Activated CD8-positive, alpha-beta T cell treated with anti-CD3 and anti-CD28 coated beads for 36 hours (primary cell): ENCODE results near the gene PPM1B. TPM values are rescaled to one million over a fixed set of nuclear protein-coding genes. Genes with fewer than 3 reads are reported as not detected.
"Not testable (repeated sequence)": the region's sequence is repeated elsewhere in the genome, so short reads cannot be mapped to it uniquely, and the experiment has no call there.

Source experiments
- ATAC-seq: fragments of 200-7000 bp; cut with Tn5 transposase; one replicate; pipeline ENCODE4 v1.10.0; 2021; ENCODE audit warnings: mild to moderate bottlenecking, moderate library complexity
- CTCF ChIA-PET: fragments of 350-600 bp; sonication (Branson Sonifier 250); formaldehyde crosslinking; loops from one replicate; lab custom pipeline; 2021; ENCODE audit warnings: antibody characterized with exemption; lab: Charles Lee
- POLR2A ChIA-PET: fragments of 350-600 bp; sonication (Branson Sonifier 250); formaldehyde crosslinking; loops from one replicate; lab custom pipeline; 2021; ENCODE audit warnings: antibody characterized with exemption; lab: Charles Lee
- DNase-seq: peaks from one replicate; pipeline ENCODE4 v3.0.0-alpha.2; 2020
- H3K27ac Mint-ChIP-seq: one replicate; pipeline ENCODE4 v1.8.0; 2021; ENCODE audit warnings: mild to moderate bottlenecking, mixed read lengths
- H3K27me3 Mint-ChIP-seq: one replicate; pipeline ENCODE4 v1.8.0; 2021; ENCODE audit warnings: mixed read lengths
- H3K36me3 Mint-ChIP-seq: one replicate; pipeline ENCODE4 v1.8.0; 2021; ENCODE audit warnings: low read depth, mixed read lengths
- H3K4me1 Mint-ChIP-seq: one replicate; pipeline ENCODE4 v1.8.0; 2021; ENCODE audit warnings: low read depth, mixed read lengths
- H3K4me3 Mint-ChIP-seq: one replicate; pipeline ENCODE4 v1.8.0; 2021; ENCODE audit warnings: mild to moderate bottlenecking, moderate library complexity, mixed read lengths
- H3K9me3 Mint-ChIP-seq: one replicate; pipeline ENCODE4 v1.8.0; 2021; ENCODE audit warnings: mixed read lengths
- CTCF ChIP-seq: fragments of 200-600 bp; IDR thresholded peaks from one replicate; pipeline ENCODE4 v1.8.0; 2022; ENCODE audit warnings: antibody characterized with exemption, mild to moderate bottlenecking
- intact Hi-C: fragments of 100-400 bp; cut with micrococcal nuclease; formaldehyde crosslinking; loops from one replicate; pipeline ENCODE4 v1.10.0; 2022
- total RNA-seq, 2 experiments: library from RNA; stranded (reverse); gene quantifications; one replicate each; pipeline ENCODE4 v1.2.3, GENCODE V29; 2021

PPM1B gene
- total RNA-seq, 2 experiments from 2014 or later: 37.1 to 40.7 TPM

- H3K9me3 Mint-ChIP-seq: no peaks in the 10 kb centered on the region
- ChIA-PET CTCF (no interaction called here), POLR2A (interaction anchor here (0.9 to 1.3 kb wide), 2 partner anchors 35 to 1807 kb away, joined by 3 read pairs; no protein-coding TSS in a partner anchor)
- H3K27ac Mint-ChIP-seq: no peak overlapping the region
- no peak overlapping the region for H3K4me3 Mint-ChIP-seq
- ATAC-seq: peak; percentile 52
- peaks cover 19% of the 10 kb centered on the region for H3K4me1 Mint-ChIP-seq
- peaks cover 3% of the 10 kb centered on the region for H3K27me3 Mint-ChIP-seq
- H3K36me3 Mint-ChIP-seq: no peaks in the 10 kb centered on the region
- intact Hi-C loops: no loop called here
- DNase-seq: no peak
- no peak for TF ChIP-seq CTCF
Observed at GRCh38 chr2:44126106-44126797, 42.4 kb upstream of the PPM1B start.

- Mint-ChIP-seq H3K27ac (no peak overlapping the region), H3K36me3 (no peaks in the 10 kb centered on the region), H3K9me3 (peaks cover 2% of the 10 kb centered on the region), H3K4me1 (peaks cover 6% of the 10 kb centered on the region), H3K4me3 (no peak overlapping the region), H3K27me3 (peaks cover 3% of the 10 kb centered on the region)
- TF ChIP-seq CTCF: no peak
- ChIA-PET CTCF (no interaction called here), POLR2A (interaction anchor here (0.6 kb wide), 1 partner anchor 332 kb away, joined by 3 read pairs; no protein-coding TSS in a partner anchor)
- ATAC-seq (no peak), DNase-seq (no peak)
- intact Hi-C loops: no loop called here
Observed at GRCh38 chr2:44130441-44130840, 38.2 kb upstream of the PPM1B start.

- no peak for ATAC-seq
- no peak for DNase-seq
Observed at GRCh38 chr2:44131177-44131576, 37.5 kb upstream of the PPM1B start.

GRCh38 chr2:44133602-44134001 lies 35.1 kb upstream of the PPM1B start:
- CTCF ChIA-PET, POLR2A ChIA-PET: not testable (repeated sequence)

More at GRCh38 chr2:44131177-44131576, 37.5 kb upstream of the PPM1B start:
- Mint-ChIP-seq H3K4me3 (no peak overlapping the region), H3K36me3 (no peaks in the 10 kb centered on the region), H3K9me3 (peaks cover 2% of the 10 kb centered on the region), H3K27me3 (peaks cover 3% of the 10 kb centered on the region), H3K4me1 (peaks cover under 1% of the 10 kb centered on the region), H3K27ac (no peak overlapping the region)
- intact Hi-C loops: no loop called here
- CTCF ChIA-PET: no interaction called here
- POLR2A ChIA-PET: interaction anchor here (0.6 kb wide), 1 partner anchor 331 kb away, joined by 3 read pairs; no protein-coding TSS in a partner anchor
- no peak for TF ChIP-seq CTCF

GRCh38 chr2:44134848-44135247 lies 33.8 kb upstream of the PPM1B start:
- TF ChIP-seq CTCF: no peak
- H3K9me3 Mint-ChIP-seq: peaks cover 2% of the 10 kb centered on the region
- no peaks in the 10 kb centered on the region for H3K36me3 Mint-ChIP-seq
- DNase-seq: no peak
- ATAC-seq: no peak
- no peak overlapping the region for H3K4me3 Mint-ChIP-seq
- H3K27me3 Mint-ChIP-seq: peaks cover 1% of the 10 kb centered on the region
- CTCF ChIA-PET: no interaction called here
- intact Hi-C loops: no loop called here
- H3K4me1 Mint-ChIP-seq: peaks cover 4% of the 10 kb centered on the region
- POLR2A ChIA-PET: no interaction called here
- H3K27ac Mint-ChIP-seq: no peak overlapping the region

More at GRCh38 chr2:44133602-44134001, 35.1 kb upstream of the PPM1B start:
- H3K27me3 Mint-ChIP-seq, H3K9me3 Mint-ChIP-seq, DNase-seq, H3K27ac Mint-ChIP-seq, H3K36me3 Mint-ChIP-seq, ATAC-seq, intact Hi-C loops, H3K4me3 Mint-ChIP-seq, H3K4me1 Mint-ChIP-seq: not testable (repeated sequence)
